ENCODE results near the gene CEACAM6. TPM values are rescaled to one million over a fixed set of nuclear protein-coding genes. Genes with fewer than 3 reads are reported as not detected.

The CEACAM6 gene
- total and polyA plus RNA-seq, 2 experiments from 2014 or later, result not detected

DNA sequence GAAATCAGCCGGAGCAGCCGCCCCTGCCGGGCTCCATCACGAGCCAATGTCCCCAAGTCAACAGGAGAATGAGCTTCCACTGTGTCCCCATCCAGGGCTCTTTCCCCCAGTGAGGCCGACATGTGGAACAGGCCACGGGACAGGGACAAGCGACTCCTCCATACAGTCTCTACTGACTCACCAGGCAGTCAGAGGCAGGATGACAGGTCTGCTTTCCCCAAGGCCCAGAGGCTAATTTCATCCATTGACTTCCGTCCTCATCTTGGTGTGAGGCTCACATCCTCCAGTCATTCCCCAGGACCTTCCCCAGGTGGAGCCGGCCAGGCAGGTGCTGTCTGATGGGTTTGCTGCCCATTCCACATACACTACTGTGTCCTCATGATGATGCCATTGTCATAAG, 3.5 kb downstream of the CEACAM6 start:
- H3K9me3 Mint-ChIP-seq, result no peaks in the 10 kb centered on the region

DNA sequence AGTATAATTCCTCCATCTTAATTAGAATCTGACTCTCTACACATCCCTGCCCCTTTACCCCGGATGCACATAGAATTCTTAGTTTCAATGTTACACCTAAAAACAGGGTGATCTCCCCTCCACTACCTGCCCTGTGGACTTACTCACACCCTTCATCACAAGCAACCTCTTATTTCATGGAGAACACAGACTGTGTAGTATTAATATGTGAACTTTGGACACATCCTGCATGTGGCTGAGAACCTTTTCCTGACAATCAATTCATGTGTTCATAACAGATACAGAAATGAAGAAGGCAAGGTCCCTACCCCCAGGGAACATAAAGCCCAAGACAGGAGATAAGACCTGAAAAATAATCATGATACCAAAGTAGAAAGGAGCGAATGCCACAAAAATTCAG, 11.8 kb downstream of the CEACAM6 start:
- H3K4me1 Mint-ChIP-seq, result no peaks in the 10 kb centered on the region
- Histone ChIP-seq H3F3A (replicated peaks; ENCODE audit: low read depth) (no peaks in the 10 kb centered on the region), H3K79me2 (replicated peaks; ENCODE audit: insufficient read depth) (no peaks in the 10 kb centered on the region), H3K36me3 (ENCODE audit: insufficient read depth) (no peaks in the 10 kb centered on the region), H2AFZ (no peak overlapping the region), H3K4me3 (no peak overlapping the region), H3K4me2 (no peak overlapping the region), H4K20me1 (replicated peaks; ENCODE audit: insufficient read depth) (no peaks in the 10 kb centered on the region), H3K9me2 (ENCODE audit: insufficient read depth) (no peaks in the 10 kb centered on the region), H3K4me1 (ENCODE audit: insufficient read depth) (no peaks in the 10 kb centered on the region), H3K27ac (ENCODE audit: low read depth) (no peak overlapping the region), H3K27me3 (ENCODE audit: insufficient read depth) (no peaks in the 10 kb centered on the region)
- peaks cover 5% of the 10 kb centered on the region for H3K27me3 Mint-ChIP-seq (ENCODE audit: insufficient read depth, low read depth, poor library complexity)
- no peak overlapping the region for H3K4me3 Mint-ChIP-seq
- ATAC-seq, result no peak
- peaks cover 7% of the 10 kb centered on the region; the same call in 2 of the 3 replicates for H3K9me3 Mint-ChIP-seq
- no peak for DNase-seq (ENCODE audit: low spot score)
- H3K36me3 Mint-ChIP-seq (ENCODE audit: low read depth), result no peaks in the 10 kb centered on the region; the same call in 2 of the 3 replicates
- H3K27ac Mint-ChIP-seq, result no peak overlapping the region
- TF ChIP-seq EZH2 (IDR thresholded peaks at IDR 0.05; ENCODE audit: low read depth, unreplicated experiment) (no peak), NANOG (IDR thresholded peaks at IDR 0.05; ENCODE audit: borderline replicate concordance) (no peak), POLR2AphosphoS5 (IDR thresholded peaks at IDR 0.05; ENCODE audit: low read depth) (no peak), CREB1 (CRISPR knock-in tag; IDR thresholded peaks at IDR 0.05; ENCODE audit: low read depth) (no peak), STAT1 (IDR thresholded peaks at IDR 0.05; ENCODE audit: unreplicated experiment) (no peak), JUNB (IDR thresholded peaks at IDR 0.05; ENCODE audit: unreplicated experiment) (no peak), ZNF114 (CRISPR knock-in tag; IDR thresholded peaks at IDR 0.05) (no peak)
- TF ChIP-seq, protein P1, sequence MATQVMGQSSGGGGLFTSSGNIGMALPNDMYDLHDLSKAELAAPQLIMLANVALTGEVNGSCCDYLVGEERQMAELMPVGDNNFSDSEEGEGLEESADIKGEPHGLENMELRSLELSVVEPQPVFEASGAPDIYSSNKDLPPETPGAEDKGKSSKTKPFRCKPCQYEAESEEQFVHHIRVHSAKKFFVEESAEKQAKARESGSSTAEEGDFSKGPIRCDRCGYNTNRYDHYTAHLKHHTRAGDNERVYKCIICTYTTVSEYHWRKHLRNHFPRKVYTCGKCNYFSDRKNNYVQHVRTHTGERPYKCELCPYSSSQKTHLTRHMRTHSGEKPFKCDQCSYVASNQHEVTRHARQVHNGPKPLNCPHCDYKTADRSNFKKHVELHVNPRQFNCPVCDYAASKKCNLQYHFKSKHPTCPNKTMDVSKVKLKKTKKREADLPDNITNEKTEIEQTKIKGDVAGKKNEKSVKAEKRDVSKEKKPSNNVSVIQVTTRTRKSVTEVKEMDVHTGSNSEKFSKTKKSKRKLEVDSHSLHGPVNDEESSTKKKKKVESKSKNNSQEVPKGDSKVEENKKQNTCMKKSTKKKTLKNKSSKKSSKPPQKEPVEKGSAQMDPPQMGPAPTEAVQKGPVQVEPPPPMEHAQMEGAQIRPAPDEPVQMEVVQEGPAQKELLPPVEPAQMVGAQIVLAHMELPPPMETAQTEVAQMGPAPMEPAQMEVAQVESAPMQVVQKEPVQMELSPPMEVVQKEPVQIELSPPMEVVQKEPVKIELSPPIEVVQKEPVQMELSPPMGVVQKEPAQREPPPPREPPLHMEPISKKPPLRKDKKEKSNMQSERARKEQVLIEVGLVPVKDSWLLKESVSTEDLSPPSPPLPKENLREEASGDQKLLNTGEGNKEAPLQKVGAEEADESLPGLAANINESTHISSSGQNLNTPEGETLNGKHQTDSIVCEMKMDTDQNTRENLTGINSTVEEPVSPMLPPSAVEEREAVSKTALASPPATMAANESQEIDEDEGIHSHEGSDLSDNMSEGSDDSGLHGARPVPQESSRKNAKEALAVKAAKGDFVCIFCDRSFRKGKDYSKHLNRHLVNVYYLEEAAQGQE (IDR thresholded peaks at IDR 0.05; ENCODE audit: unreplicated experiment), result no peak
- TF ChIP-seq, protein P2, sequence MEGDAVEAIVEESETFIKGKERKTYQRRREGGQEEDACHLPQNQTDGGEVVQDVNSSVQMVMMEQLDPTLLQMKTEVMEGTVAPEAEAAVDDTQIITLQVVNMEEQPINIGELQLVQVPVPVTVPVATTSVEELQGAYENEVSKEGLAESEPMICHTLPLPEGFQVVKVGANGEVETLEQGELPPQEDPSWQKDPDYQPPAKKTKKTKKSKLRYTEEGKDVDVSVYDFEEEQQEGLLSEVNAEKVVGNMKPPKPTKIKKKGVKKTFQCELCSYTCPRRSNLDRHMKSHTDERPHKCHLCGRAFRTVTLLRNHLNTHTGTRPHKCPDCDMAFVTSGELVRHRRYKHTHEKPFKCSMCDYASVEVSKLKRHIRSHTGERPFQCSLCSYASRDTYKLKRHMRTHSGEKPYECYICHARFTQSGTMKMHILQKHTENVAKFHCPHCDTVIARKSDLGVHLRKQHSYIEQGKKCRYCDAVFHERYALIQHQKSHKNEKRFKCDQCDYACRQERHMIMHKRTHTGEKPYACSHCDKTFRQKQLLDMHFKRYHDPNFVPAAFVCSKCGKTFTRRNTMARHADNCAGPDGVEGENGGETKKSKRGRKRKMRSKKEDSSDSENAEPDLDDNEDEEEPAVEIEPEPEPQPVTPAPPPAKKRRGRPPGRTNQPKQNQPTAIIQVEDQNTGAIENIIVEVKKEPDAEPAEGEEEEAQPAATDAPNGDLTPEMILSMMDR (conservative IDR thresholded peaks at IDR 0.05; ENCODE audit: low read depth in 2 of 2), result no peak
- TF ChIP-seq, protein P3, sequence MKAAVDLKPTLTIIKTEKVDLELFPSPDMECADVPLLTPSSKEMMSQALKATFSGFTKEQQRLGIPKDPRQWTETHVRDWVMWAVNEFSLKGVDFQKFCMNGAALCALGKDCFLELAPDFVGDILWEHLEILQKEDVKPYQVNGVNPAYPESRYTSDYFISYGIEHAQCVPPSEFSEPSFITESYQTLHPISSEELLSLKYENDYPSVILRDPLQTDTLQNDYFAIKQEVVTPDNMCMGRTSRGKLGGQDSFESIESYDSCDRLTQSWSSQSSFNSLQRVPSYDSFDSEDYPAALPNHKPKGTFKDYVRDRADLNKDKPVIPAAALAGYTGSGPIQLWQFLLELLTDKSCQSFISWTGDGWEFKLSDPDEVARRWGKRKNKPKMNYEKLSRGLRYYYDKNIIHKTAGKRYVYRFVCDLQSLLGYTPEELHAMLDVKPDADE (IDR thresholded peaks at IDR 0.05), result no peak

More for the DNA sequence above, 3.5 kb downstream of the CEACAM6 start:
- no peaks in the 10 kb centered on the region for H3K27me3 ChIP-seq (ENCODE audit: insufficient read depth)
- no peaks in the 10 kb centered on the region; the same call in 1 of the 2 replicates for H3K4me1 ChIP-seq (ENCODE audit: insufficient read depth)
- ATAC-seq (no peak), DNase-seq (ENCODE audit: low spot score) (no peak)
- H3K27ac Mint-ChIP-seq, result no peak overlapping the region
- no peak overlapping the region for H3K4me2 ChIP-seq
- no peaks in the 10 kb centered on the region for H3F3A ChIP-seq (replicated peaks; ENCODE audit: low read depth)
- no peaks in the 10 kb centered on the region for H3K36me3 ChIP-seq (ENCODE audit: insufficient read depth)
- no peak overlapping the region for H3K27ac ChIP-seq (ENCODE audit: low read depth)
- peaks cover 8% of the 10 kb centered on the region for H3K27me3 Mint-ChIP-seq (ENCODE audit: insufficient read depth, low read depth, poor library complexity)
- H3K4me1 Mint-ChIP-seq, result peaks cover under 1% of the 10 kb centered on the region; the same call in 1 of the 3 replicates
- TF ChIP-seq EZH2 (IDR thresholded peaks at IDR 0.05; ENCODE audit: low read depth, unreplicated experiment) (no peak), CREB1 (CRISPR knock-in tag; IDR thresholded peaks at IDR 0.05; ENCODE audit: low read depth) (no peak), ZNF114 (CRISPR knock-in tag; IDR thresholded peaks at IDR 0.05) (no peak), EZH2phosphoT487 (IDR thresholded peaks at IDR 0.05; ENCODE audit: unreplicated experiment) (no peak)
- TF ChIP-seq, protein P3 (IDR thresholded peaks at IDR 0.05), result no peak
- no peaks in the 10 kb centered on the region for H3K79me2 ChIP-seq (replicated peaks; ENCODE audit: insufficient read depth)
- H3K9me2 ChIP-seq (ENCODE audit: insufficient read depth), result no peaks in the 10 kb centered on the region
- H4K20me1 ChIP-seq (replicated peaks; ENCODE audit: insufficient read depth), result no peaks in the 10 kb centered on the region
- H3K4me3 Mint-ChIP-seq, result no peak overlapping the region
- H3K4me3 ChIP-seq, result no peak overlapping the region
- H3K36me3 Mint-ChIP-seq (ENCODE audit: low read depth), result no peaks in the 10 kb centered on the region
- H2AFZ ChIP-seq, result no peak overlapping the region

Data from GM23338 (cell line).